Right renal cortex interstitium (tissue), 3 donors: ENCODE data around the gene WNT7B. TPM values are rescaled to one million over a fixed set of nuclear protein-coding genes. Genes with fewer than 3 reads are reported as not detected.

Experiments used
- DNase-seq, 3 donors: peaks; one replicate each; pipeline ENCODE4 v3.0.0-alpha.2; 2013; ENCODE audit warnings: low read depth in 3 of 3, low spot score in 2 of 3
- polyA plus RNA-seq, 3 donors: library from polyadenylated mRNA; unstranded; fragments of 120-200 nt; gene quantifications; one replicate each; pipeline ENCODE4 v1.2.1, GENCODE V29; 2013; ENCODE audit not compliant: insufficient read length in 3 of 3

WNT7B gene
- polyA plus RNA-seq, 3 donors = 5.2 to 11.1 (median 9.0) TPM

DNA sequence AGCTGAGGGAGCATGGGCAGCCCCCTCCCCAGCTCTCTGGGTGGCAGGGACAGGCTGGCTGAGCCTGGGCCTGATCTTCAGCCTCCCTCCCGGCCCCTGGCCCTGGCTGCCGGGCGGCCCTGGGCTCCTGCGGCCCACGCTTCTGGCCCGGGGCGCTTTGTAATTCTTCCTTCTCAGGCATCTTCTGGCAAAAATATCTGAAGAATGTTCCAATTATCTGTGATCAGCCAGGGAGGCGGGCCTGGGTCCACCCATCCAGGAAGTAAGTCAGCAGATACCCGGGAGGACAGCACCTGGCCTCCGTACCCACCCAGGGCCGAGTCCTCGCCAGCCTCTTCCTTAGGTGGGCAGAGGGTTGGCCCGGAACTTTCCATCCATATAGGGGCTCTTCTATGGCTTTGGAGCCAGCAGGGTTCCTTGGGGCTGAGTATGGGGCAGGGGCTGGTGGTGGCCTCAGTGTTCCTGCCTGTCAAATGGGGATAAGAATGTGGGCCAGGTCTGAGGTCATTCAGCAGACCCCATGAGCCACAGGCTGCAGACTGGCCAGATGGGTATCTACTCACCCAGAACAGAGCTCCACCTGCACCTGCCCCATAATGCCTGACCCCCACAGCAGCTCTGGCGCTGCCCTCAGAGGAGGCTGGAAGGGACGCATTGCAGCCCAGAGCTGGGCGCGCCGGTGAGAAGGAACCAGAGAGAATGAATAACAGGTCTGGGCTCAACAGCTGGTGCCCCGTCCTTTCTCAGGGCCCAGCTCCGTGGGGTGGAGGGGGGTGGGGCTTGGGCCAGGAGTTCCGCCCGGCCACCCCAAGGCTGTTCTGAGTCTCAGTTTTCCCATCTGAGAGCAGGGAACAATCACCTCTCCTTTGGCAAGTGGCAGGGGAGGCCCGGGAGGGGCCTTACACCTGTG is 16.2 kb downstream of the WNT7B start:
- no peak for DNase-seq

DNA sequence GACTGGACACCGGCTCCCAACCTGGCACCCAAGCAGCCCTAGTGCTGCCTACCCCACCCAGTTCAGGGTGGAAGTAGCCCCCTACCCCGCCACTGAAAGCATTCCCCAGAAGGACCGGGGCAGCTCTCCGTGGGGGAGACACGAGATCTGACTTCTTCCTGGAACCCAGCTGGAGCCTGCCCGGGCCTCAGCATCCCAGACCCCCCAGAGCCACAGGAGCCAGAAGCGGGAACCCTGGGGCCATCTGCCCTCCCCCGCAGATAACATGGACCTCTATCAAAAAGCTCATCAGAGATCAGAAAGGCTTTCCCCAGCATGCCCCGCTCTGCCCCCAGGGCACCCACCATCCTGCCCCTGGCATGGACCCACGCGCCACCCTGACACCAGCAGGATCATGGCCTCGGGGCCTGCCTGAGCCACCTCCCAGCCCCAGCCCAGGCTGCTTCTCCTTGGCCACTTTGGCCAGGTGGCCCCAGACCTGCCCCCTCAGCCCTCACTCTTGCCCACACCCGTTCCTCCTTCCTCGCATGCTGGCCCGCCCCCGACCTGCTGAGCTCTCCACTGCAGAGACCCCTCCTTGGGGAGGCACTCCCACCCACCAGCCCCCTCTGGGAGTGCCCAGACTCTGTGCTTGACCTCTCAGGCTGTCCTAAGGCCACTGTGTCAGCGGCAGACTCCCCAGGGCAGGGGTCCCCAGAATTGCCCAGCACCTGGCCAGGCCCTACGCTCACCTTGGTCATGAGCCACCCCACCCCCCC is 17.1 kb downstream of the WNT7B start:
- no peak for DNase-seq

DNA sequence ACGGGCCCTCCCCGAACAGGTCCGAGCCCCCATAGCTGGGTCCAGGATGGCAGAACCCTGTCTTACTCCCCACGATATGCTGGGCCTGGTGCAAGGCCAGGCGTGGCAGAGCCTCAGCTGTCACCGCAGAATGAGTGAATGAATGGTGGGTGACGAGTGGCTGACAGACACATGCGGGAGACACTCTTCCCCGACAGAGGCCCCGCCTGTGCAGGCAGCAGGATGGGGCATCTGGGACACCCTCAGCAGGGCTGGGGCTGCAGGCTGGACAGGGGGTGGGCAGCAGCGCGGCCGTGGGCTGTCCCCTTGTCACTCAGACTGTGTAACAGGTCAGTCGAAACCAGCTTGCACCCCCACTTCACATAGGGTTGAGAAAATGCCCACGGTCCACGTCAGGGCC is 18.0 kb downstream of the WNT7B start:
- no peak for DNase-seq

DNA sequence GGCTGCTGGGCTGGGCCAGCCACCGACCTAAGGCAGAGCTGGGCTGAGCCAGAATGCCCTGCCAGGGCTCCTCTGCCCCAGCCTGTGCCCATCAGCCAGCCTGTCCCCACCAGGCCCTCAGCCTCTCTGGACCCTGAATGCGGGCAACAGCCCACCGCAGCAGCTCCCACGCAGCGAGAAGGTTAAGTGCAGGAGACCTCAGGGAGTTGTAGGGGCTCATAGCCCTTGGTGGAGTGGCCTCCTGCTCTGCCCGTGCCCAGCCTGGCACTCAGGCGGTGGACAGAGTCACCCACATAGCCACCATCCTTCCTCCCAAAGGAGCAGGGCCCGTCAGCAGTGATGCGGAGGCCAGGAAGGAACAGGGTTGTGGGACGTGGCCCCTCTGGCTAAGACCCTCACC is 19.1 kb downstream of the WNT7B start:
- DNase-seq = no peak

DNA sequence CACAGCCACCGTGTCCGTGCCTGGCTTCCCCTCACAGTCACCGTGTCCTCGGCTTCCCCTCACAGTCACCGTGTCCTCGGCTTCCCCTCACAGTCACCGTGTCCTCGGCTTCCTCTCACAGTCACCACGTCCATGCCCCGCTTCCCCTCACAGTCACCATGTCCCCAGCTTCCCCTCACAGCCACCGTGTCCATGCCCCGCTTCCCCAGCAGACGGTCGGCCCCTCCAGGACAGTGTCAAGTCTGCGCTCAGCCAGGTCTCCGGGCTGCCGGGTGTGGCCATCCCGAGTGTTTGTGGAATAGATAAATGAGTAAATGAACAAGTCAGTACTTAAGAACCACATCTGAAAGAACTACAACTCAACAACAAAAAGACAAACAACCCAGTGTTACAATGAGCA is 23.8 kb downstream of the WNT7B start:
- no peak for DNase-seq

DNA sequence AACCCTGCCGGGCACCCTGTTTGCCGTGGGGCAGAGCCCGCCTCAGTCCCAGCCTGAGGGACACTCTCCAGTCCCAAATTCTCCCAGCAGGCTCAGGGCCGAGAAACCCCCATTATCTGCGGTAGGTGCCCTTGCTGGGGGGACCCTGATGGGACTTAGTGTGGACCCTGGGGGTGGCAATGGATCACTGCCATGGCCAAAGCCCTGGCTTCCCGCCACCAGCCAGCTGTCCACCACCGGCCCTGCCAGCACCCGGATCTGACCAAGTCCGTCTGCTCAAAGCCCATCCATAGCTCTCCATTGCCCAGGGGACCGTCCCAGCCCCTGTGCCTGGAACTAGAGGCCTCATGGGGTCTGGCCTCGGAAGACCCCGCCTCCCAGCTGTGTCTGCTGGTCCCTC is 24.4 kb downstream of the WNT7B start:
- DNase-seq = no peak

DNA sequence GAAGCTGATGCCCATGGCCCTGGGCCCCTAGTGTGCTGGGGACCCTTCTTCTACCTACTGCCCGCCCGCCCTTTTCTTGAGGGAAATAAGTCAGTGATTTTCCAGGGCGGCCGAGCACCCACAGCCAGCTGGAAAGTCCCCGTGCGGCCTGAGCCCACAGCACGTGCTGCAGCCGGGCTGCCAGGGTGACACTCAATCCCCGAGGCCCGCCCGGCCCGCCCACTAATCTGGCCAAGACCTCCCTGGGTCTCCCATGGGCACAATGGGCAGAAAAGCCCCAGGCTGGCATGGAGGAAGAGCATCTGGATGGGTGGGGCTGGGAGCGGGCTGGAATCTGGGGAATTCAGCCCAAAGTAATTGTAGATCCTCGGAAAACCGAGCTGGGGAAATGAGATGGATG is 24.8 kb downstream of the WNT7B start:
- no peak for DNase-seq

DNA sequence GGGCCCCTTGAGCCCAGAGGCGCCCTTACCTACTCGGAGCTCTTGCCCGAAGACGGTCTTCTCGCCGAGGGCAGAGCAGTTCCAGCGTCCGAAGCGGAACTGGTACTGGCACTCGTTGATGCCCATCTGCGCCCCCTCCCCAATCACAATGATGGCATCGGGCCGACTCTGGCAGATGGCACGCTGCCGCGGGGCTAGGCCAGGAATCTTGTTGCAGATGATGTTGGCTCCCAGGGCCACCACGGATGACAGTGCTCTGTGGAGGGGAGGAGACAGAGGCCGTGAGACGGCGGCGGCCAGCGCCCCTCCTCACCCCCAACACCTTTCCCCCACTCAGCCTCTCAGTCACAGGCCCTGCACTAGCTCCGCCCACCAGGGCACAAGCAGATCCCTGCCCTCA is 27.1 kb downstream of the WNT7B start:
- DNase-seq = no peak

DNA sequence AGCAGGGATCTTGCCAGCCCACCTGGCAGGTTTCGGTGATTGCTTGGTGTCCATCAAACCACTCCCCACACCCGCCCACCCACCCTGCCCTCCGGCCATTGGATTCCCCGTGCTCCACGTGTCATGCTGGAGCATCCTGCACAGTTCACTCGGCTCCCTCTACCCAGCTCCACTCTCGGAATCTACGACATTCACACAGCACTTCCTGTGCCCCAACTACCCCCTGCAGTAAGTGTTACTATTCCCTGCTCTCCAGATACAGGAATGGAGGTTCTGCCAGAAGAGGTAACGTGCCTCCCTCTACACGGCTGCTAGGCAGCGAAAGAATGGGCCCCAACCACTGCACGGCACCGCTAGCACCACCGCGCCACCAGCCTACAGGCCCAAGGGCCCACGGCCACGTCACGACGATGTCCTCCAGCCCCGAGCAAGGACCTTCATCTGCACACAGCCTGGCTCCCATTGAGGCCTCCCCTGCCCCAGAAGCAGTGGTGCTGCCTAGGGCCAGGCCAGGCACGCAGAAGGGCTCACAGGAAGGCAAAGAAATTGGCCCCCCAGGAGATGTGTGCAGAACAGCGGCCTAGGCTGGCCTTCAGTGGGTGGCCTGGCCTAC is 27.6 kb downstream of the WNT7B start:
- DNase-seq = no peak

DNA sequence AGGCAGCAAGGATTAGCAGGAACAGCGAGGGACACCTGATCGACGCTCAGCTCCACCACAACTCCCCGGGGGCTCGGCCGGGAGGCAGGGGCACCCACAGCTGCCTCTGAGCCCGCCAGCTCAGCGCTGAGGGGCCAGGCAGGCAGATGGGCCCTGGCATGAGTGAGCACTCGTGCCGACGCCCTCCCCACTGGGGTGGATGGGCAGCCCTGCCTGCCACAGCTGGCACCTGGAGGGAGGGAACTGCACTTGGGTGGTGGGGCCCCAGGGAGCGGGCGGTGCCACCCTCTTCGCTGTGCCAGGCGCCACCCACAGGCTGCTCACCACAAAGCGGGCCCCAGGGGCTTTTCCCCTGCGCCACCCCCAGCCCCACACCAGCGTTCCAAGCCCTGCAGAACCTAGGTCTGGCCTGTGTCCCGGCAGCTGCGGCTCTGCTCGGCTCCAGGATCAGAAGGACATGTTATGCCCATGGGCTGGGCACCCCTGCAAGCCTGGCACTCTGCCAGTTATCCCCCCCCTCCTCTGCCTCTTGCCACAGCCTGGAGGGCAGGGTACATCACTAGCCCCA is 28.8 kb downstream of the WNT7B start:
- no peak for DNase-seq

DNA sequence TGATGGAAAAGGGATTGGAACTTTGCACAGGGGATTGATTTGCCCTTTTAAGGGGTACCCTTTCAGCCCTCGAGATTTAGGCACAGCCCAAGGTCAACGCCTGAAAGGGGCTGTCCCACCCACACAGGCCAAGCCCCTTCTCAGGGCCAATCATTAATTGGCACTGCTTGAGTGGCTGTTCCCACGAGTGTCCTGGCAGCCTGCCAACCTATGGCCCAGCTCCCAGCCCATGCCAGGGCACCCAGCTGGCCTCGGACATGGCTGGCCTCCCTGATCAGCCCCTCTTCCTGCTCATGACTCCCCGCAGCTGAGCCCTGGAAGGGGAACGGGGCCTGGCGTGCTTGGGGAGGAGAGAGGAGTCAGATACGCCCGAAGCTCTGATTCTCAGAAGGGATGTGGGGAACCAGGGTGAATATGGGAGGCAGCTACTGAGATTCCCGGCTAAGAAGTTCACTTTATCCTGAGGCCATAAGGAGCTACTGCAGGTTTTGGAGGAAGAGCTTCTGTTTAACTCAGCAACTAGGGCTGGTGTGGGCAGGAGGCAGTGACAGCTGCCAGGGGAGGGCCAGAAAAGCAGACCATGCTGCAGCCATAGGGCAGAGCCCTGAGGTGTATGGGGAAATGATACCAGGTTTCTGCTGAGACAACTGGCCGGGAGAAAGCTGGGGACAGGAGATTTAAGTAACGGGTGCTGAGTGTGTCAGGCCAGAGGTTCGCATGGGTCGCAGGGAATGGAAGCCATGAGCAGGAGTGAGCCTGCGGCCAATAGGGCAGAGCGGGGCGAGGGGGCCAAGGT is 30.0 kb downstream of the WNT7B start:
- no peak for DNase-seq

DNA sequence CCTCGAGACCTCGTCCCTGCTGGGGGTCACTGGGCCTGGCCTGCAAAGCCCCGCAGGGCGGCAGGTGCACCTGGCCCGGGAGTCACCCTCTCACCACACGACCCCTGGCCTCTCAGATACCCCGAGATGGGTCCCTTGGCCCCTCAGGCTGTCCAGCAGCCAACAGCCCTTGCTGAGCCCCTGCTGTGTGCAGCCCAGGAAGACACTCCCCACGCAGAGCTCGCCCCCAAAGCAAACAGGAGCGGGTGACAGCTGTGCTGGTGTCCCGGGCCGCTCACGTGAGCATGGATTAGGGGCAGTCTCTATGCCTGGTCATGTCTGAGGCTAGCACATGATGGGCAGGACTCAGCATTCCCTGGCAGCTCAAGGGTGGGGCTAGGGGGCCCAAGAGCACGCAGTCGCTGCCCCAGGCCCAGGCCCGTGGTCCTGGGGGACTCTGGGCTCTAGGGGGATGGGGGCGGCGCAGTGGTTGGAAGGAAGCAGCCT is 31.3 kb downstream of the WNT7B start:
- DNase-seq = no peak

DNA sequence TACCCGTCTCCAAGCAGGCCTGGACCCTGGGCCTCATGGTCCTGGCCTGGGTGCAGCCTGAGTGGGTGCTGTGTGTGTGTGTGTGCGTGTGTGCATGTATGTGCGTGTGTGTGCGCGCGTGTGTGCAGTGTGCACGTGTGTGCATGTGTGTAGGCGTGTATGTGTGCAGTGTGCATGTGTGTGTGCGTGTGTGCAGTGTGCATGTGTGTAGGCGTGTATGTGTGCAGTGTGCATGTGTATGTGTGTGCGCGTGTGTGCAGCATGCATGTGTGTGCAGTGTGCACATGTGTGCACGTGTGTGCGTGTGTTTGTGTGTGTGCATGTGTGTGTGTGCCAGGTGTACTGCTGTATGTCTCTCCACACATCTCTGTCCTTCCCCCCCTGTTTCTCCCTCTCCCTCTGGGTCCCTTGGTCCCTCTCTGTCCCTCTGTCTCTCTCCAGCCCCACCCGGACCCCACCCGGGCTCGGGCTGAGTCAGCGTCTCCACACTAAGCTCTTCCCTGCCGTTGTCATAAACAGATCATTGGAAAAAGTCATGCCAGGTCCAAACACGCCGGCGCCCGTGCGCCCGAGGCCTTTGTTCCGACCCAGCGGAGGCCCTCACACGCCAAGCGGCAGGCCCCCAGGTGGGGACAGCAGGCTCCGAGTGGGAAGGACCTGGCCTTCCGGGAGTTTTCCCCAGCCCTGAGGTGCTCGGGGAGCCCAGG is 34.0 kb downstream of the WNT7B start:
- DNase-seq = no peak

DNA sequence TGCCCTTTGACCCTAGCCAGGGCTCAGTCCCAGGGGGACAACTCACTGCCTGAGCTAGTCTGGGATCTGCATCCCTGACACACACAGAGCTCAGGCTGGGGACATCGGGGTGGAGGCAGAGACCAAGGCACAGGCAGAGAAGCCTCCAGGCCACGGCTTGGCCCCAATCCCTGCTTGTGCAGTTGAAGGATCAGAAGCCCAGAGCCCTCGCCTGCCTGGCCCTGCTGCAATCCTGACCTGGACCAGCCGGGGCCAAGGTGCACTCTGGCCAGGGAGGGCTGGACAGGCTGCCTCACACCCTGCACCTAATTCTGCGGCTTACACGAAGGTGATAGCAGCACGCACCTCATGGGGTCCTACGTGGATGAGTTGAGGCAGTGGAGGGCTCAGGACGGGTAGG is 34.6 kb downstream of the WNT7B start:
- DNase-seq = no peak

DNA sequence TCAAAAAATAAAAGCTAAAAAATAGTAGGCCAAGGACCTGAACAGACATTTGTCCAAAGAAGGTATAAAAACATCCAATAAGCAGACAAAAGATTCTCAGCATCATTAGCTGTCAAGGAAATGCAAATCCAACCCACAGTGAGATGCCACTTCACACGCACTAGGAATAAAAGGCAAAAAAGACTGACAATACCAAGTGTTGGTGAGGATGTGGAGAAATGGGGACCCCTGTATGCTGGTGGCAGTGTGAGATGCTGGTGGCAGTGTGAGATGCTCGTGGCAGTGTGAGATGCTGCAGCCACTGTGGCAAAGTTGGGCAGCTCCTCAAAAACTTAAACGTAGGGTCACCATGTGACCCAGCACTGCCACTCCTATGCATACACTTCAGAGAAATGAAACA is 38.0 kb downstream of the WNT7B start:
- no peak for DNase-seq

DNA sequence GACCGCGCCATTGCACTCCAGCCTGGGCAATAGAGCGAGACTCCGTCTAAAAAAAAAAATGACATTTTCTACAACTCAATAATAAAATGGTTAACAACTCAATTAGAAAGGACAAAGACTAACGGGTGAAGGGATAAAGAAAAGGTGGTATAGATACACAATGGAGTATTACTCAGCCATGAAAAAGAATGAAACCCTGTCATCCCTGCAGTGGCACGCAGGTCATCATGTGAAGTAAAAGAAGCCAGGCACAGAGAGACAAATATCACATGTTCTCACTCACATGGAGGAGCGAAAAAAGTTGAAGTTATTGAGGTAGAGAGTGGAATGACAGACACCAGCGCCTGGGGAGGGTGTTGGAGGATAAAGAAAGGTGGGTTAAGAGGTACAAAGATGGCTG is 39.0 kb downstream of the WNT7B start:
- DNase-seq = no peak

DNA sequence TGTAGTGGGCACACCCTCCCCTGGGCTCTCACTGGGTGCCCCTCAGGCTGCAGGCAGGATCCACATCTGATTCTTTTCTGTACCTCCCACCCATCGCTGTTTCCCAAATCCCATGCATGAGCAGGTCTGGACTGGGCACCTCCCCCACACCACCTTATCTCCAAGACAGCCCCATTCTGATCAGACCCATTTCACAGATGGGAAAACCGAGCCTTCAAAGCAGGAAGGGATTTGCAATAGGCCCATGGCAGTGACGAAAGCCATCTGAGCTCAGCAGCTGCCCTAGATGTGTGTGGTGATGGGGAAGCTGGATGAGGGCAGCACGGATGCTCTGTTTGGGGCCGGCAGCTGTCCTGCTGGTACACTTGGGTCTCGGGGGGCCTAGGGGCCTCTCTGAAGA is 41.4 kb downstream of the WNT7B start:
- DNase-seq = no peak

DNA sequence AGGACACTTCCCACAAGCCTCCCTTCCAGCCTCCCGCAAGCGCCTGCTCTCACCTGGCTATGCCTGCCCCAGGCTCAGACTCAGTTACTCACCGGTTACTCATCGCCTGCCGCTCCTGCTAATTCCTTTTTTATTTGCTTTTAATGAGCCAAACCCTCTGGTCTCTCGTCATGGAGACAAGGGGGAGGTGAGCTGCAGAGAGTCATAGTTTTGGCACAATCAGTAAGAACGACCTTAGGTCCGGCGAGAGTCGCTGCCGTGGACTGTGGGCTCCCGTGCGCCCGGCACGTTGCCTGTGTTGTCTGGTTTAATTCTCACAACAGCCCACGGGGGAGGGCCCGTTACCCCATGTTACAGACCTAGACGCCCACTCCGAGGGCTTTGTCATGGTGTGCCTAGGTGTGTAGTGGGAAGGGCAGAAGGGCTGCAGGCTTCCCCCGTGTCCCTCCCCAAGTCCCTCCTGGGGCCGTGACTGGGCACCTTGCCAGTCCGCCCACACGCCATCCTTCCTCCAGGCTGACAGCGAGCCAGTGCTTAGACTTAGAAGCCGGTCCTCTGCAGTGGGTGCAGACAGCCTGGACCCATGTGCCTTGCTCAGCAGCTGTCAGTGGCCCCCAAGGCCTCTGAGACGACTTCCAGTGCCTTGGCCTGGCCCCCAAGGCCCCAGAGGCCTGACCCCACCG is 42.2 kb downstream of the WNT7B start:
- DNase-seq = no peak

DNA sequence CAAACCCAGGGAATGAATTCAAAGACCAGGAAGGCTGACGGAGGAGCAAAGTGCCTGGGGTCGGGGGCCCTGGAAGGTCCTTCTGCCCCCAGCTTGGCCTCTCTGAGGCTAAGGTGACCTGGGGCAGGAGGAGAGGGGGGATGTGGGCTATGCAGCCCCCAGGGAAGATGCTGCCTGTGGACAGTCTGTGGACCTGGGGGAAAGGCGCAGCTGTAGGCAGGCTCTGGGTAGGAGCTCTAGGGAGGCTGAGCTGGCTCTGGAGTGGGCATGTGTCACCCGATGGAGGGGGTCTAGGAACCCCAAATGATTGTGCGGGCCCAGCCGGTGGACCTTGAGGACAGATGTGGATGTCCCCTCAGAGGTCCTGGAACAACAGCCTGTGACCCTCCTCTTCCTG is 42.8 kb downstream of the WNT7B start:
- DNase-seq = no peak
